Ammon's horn (tissue), 1 donor: Measurements from ENCODE around the gene SLC4A7.

ENCODE experiments used
- DNase-seq: peaks from one replicate; pipeline ENCODE4 v3.0.0-alpha.2; 2016; ENCODE audit warnings: low spot score

SLC4A7 gene

GRCh38 chr3:27325419-27325818 lies 158.8 kb downstream of the SLC4A7 start:
- no peak for DNase-seq

- DNase-seq: no peak
These were observed 159.5 kb downstream of the SLC4A7 start for GRCh38 chr3:27324686-27325085.

GRCh38 chr3:27323087-27323570 lies 161.1 kb downstream of the SLC4A7 start:
- no peak for DNase-seq
